DOHH2 (cell line): Measurements from ENCODE around the gene EVL.

Experiments used
- EZH2phosphoT487 ChIP-seq: fragments of 200-600 bp; sonication (generic); IDR thresholded peaks from 2 replicates; pipeline ENCODE4 v1.6.1; 2017; ENCODE audit warnings: borderline replicate concordance, mild to moderate bottlenecking, antibody characterized with exemption, low read length, moderate library complexity, mixed read lengths
- TF ChIP-seq, protein P1 (sequence below): fragments of 200-600 bp; sonication (generic); IDR thresholded peaks from one replicate; pipeline ENCODE4 v1.5.1; 2014; ENCODE audit warnings: antibody characterized with exemption, mild to moderate bottlenecking, low read depth, low read length; ENCODE audit not compliant: poor library complexity, severe bottlenecking

DNA sequence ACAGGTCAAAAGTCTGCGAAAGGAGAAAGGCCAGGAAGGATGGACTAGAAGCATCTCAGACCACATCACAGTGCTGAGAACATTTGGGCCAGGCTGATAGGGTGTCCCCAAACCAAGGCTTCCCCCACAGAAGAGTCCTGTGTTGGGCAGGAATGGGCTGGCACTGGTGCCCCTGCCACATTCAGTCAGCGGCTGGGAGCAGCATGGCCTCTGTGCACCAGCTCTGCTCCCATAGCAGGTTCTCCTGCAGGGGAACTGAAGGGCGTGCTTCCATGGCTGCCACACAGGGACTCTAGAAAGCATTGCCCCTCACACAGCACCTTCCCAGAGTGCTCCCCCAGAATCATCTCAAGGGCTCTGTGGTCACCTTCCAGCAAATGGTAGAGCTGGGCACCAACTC lies 17.5 kb downstream of the EVL start:
- TF ChIP-seq, protein P1, sequence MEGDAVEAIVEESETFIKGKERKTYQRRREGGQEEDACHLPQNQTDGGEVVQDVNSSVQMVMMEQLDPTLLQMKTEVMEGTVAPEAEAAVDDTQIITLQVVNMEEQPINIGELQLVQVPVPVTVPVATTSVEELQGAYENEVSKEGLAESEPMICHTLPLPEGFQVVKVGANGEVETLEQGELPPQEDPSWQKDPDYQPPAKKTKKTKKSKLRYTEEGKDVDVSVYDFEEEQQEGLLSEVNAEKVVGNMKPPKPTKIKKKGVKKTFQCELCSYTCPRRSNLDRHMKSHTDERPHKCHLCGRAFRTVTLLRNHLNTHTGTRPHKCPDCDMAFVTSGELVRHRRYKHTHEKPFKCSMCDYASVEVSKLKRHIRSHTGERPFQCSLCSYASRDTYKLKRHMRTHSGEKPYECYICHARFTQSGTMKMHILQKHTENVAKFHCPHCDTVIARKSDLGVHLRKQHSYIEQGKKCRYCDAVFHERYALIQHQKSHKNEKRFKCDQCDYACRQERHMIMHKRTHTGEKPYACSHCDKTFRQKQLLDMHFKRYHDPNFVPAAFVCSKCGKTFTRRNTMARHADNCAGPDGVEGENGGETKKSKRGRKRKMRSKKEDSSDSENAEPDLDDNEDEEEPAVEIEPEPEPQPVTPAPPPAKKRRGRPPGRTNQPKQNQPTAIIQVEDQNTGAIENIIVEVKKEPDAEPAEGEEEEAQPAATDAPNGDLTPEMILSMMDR: no peak
- no peak for TF ChIP-seq EZH2phosphoT487
